Measurements from ENCODE around the gene TSPAN5. TPM values are rescaled to one million over a fixed set of nuclear protein-coding genes. Genes with fewer than 3 reads are reported as not detected.

TSPAN5 gene
- total RNA-seq, 1 donor from 2014 or later: 21.1 TPM

GRCh38 chr4:98653890-98654867 is 4.2 kb downstream of the TSPAN5 start:
- DNase-seq (ENCODE audit: low spot score): no peak
- Mint-ChIP-seq H3K36me3 (ENCODE audit: low read depth) (peaks cover 52% of the 10 kb centered on the region), H3K27me3 (ENCODE audit: low read depth) (no peaks in the 10 kb centered on the region), H3K4me1 (ENCODE audit: low read depth) (peaks cover 59% of the 10 kb centered on the region), H3K9me3 (peaks cover 8% of the 10 kb centered on the region), H3K4me3 (ENCODE audit: low read depth) (no peak overlapping the region), H3K27ac (no peak overlapping the region)
- intact Hi-C loops (cut with micrococcal nuclease): no loop called here

DNA sequence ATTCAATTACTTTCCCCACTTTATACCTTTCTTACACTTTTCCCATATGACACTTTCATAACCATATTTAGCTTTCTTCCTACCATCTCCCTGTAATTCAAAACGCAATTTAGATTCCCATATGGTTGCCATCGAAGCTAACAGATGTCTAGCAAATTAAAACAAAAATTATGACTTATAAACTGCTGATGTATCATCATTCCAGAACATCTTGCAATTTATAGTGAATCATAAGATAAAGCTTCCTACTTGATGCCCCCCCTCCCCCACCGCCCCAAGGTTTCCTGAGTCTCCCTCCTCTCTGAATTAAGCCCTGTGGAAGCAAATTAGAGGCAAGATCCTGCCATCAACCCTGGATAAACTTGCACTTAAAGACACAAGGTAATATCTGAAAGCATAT is 5.4 kb downstream of the TSPAN5 start:
- H3K27ac Mint-ChIP-seq: no peak overlapping the region
- H3K4me3 Mint-ChIP-seq (ENCODE audit: low read depth): no peak overlapping the region
- H3K4me1 Mint-ChIP-seq (ENCODE audit: low read depth): peaks cover 61% of the 10 kb centered on the region
- H3K27me3 Mint-ChIP-seq (ENCODE audit: low read depth): no peaks in the 10 kb centered on the region
- H3K9me3 Mint-ChIP-seq: peaks cover 8% of the 10 kb centered on the region
- no peak for DNase-seq (ENCODE audit: low spot score)
- intact Hi-C loops (cut with micrococcal nuclease): no loop called here
- peaks cover 52% of the 10 kb centered on the region for H3K36me3 Mint-ChIP-seq (ENCODE audit: low read depth)

DNA sequence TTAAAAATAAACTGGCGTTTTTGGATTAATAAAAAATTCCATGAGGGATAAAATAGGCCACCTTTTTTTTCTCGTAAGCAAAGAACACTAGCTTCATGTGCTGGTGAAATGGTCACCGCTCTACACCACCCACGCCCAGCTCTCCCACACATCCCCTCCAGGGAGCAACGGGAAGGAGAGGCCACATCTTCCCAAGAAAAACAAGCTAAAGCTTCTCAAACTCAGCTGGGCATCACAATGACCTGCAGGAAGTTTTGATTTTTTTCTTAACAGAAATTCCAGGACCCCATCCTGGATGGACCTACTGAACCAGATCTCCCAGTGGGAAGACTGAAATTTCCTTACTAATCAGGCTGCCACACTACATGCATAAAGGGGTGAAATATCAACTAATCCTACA is 9.8 kb downstream of the TSPAN5 start:
- H3K36me3 Mint-ChIP-seq (ENCODE audit: low read depth): peaks cover 36% of the 10 kb centered on the region
- no peak for DNase-seq (ENCODE audit: low spot score)
- peaks cover 51% of the 10 kb centered on the region for H3K4me1 Mint-ChIP-seq (ENCODE audit: low read depth)
- intact Hi-C loops (cut with micrococcal nuclease): no loop called here
- no peak overlapping the region for H3K27ac Mint-ChIP-seq
- peaks cover 8% of the 10 kb centered on the region for H3K9me3 Mint-ChIP-seq
- no peaks in the 10 kb centered on the region for H3K27me3 Mint-ChIP-seq (ENCODE audit: low read depth)
- no peak overlapping the region for H3K4me3 Mint-ChIP-seq (ENCODE audit: low read depth)

- Mint-ChIP-seq H3K4me3 (ENCODE audit: low read depth) (no peak overlapping the region), H3K4me1 (ENCODE audit: low read depth) (peaks cover 59% of the 10 kb centered on the region)
- DNase-seq (ENCODE audit: low spot score): no peak
Measured at GRCh38 chr4:98646422-98646821, 12.0 kb downstream of the TSPAN5 start.

DNA sequence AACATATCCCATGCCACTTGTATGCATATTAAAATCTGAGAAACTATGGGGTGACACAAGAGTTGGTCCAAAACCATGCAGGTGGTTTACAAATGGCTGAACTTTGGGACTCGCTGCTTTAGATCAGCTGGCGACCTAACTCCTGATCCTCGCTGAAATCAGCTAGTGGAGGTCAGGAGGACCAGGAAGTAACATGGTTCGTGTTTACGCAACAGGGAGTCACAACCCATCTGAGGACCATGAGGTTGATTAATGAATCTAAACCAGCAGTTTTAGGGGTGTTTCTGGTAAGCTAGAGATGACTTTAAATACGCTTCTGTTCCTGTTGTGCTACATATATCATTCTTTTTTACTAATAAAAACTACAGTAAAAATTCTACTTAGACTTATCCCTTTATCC is 12.9 kb downstream of the TSPAN5 start:
- Mint-ChIP-seq H3K9me3 (peaks cover 6% of the 10 kb centered on the region), H3K4me3 (ENCODE audit: low read depth) (no peak overlapping the region), H3K4me1 (ENCODE audit: low read depth) (peaks cover 56% of the 10 kb centered on the region), H3K36me3 (ENCODE audit: low read depth) (peaks cover 11% of the 10 kb centered on the region), H3K27me3 (ENCODE audit: low read depth) (no peaks in the 10 kb centered on the region), H3K27ac (no peak overlapping the region)
- intact Hi-C loops (cut with micrococcal nuclease): no loop called here
- DNase-seq (ENCODE audit: low spot score): no peak

More at GRCh38 chr4:98646422-98646821, 12.0 kb downstream of the TSPAN5 start:
- intact Hi-C loops (cut with micrococcal nuclease): no loop called here
- H3K36me3 Mint-ChIP-seq (ENCODE audit: low read depth): peaks cover 19% of the 10 kb centered on the region
- no peaks in the 10 kb centered on the region for H3K27me3 Mint-ChIP-seq (ENCODE audit: low read depth)
- peaks cover 8% of the 10 kb centered on the region for H3K9me3 Mint-ChIP-seq
- H3K27ac Mint-ChIP-seq: no peak overlapping the region

- peaks cover 6% of the 10 kb centered on the region for H3K36me3 Mint-ChIP-seq (ENCODE audit: low read depth)
- peaks cover 57% of the 10 kb centered on the region for H3K4me1 Mint-ChIP-seq (ENCODE audit: low read depth)
- H3K27me3 Mint-ChIP-seq (ENCODE audit: low read depth): no peaks in the 10 kb centered on the region
- no peak for DNase-seq (ENCODE audit: low spot score)
- H3K27ac Mint-ChIP-seq: peak overlapping the region; percentile 11
- no peak overlapping the region for H3K4me3 Mint-ChIP-seq (ENCODE audit: low read depth)
- intact Hi-C loops (cut with micrococcal nuclease): loop anchor here (5.0 kb wide), 1 partner anchor 44 kb away; no protein-coding TSS in a partner anchor
- no peaks in the 10 kb centered on the region for H3K9me3 Mint-ChIP-seq
Measured at GRCh38 chr4:98643755-98644154, 14.7 kb downstream of the TSPAN5 start.

- Mint-ChIP-seq H3K9me3 (no peaks in the 10 kb centered on the region), H3K27ac (peak overlapping the region; percentile 54), H3K36me3 (ENCODE audit: low read depth) (peaks cover 6% of the 10 kb centered on the region), H3K4me3 (ENCODE audit: low read depth) (no peak overlapping the region), H3K4me1 (ENCODE audit: low read depth) (peaks cover 57% of the 10 kb centered on the region), H3K27me3 (ENCODE audit: low read depth) (no peaks in the 10 kb centered on the region)
- intact Hi-C loops (cut with micrococcal nuclease): loop anchor here (5.0 kb wide), 1 partner anchor 44 kb away; no protein-coding TSS in a partner anchor
- no peak for DNase-seq (ENCODE audit: low spot score)
Measured at GRCh38 chr4:98642991-98643426, 15.4 kb downstream of the TSPAN5 start.

- intact Hi-C loops (cut with micrococcal nuclease): loop anchor here (5.0 kb wide), 1 partner anchor 45 kb away; no protein-coding TSS in a partner anchor
- no peaks in the 10 kb centered on the region for H3K9me3 Mint-ChIP-seq
Measured at GRCh38 chr4:98641906-98642668, 16.3 kb downstream of the TSPAN5 start.

GRCh38 chr4:98641376-98641775 is 17.0 kb downstream of the TSPAN5 start:
- no peak for DNase-seq (ENCODE audit: low spot score)
- intact Hi-C loops (cut with micrococcal nuclease): loop anchor here (5.0 kb wide), 1 partner anchor 46 kb away; no protein-coding TSS in a partner anchor
- Mint-ChIP-seq H3K4me3 (ENCODE audit: low read depth) (no peak overlapping the region), H3K36me3 (ENCODE audit: low read depth) (peaks cover 6% of the 10 kb centered on the region), H3K27ac (no peak overlapping the region), H3K4me1 (ENCODE audit: low read depth) (peaks cover 56% of the 10 kb centered on the region), H3K9me3 (no peaks in the 10 kb centered on the region), H3K27me3 (ENCODE audit: low read depth) (no peaks in the 10 kb centered on the region)

More at GRCh38 chr4:98641906-98642668, 16.3 kb downstream of the TSPAN5 start:
- DNase-seq (ENCODE audit: low spot score): no peak
- peaks cover 6% of the 10 kb centered on the region for H3K36me3 Mint-ChIP-seq (ENCODE audit: low read depth)
- H3K27ac Mint-ChIP-seq: no peak overlapping the region
- H3K4me1 Mint-ChIP-seq (ENCODE audit: low read depth): peaks cover 59% of the 10 kb centered on the region
- H3K27me3 Mint-ChIP-seq (ENCODE audit: low read depth): no peaks in the 10 kb centered on the region
- no peak overlapping the region for H3K4me3 Mint-ChIP-seq (ENCODE audit: low read depth)

GRCh38 chr4:98639523-98639922 is 18.9 kb downstream of the TSPAN5 start:
- intact Hi-C loops (cut with micrococcal nuclease): loop anchor here (1.0 kb wide), 2 partner anchors 24 to 37 kb away; no protein-coding TSS in a partner anchor
- Mint-ChIP-seq H3K4me1 (ENCODE audit: low read depth) (peaks cover 44% of the 10 kb centered on the region), H3K9me3 (no peaks in the 10 kb centered on the region), H3K4me3 (ENCODE audit: low read depth) (peak overlapping the region; percentile 66), H3K27me3 (ENCODE audit: low read depth) (no peaks in the 10 kb centered on the region), H3K27ac (peak overlapping the region; percentile 81), H3K36me3 (ENCODE audit: low read depth) (peaks cover 6% of the 10 kb centered on the region)
- no peak for DNase-seq (ENCODE audit: low spot score)

GRCh38 chr4:98639108-98639507 is 19.3 kb downstream of the TSPAN5 start:
- H3K4me3 Mint-ChIP-seq (ENCODE audit: low read depth): no peak overlapping the region
- intact Hi-C loops (cut with micrococcal nuclease): loop anchor here (1.0 kb wide), 2 partner anchors 24 to 37 kb away; no protein-coding TSS in a partner anchor
- peak overlapping the region; percentile 81 for H3K27ac Mint-ChIP-seq
- H3K4me1 Mint-ChIP-seq (ENCODE audit: low read depth): peaks cover 43% of the 10 kb centered on the region
- H3K9me3 Mint-ChIP-seq: no peaks in the 10 kb centered on the region
- no peaks in the 10 kb centered on the region for H3K27me3 Mint-ChIP-seq (ENCODE audit: low read depth)
- DNase-seq (ENCODE audit: low spot score): no peak
- H3K36me3 Mint-ChIP-seq (ENCODE audit: low read depth): peaks cover 6% of the 10 kb centered on the region

GRCh38 chr4:98638661-98639060 is 19.8 kb downstream of the TSPAN5 start:
- Mint-ChIP-seq H3K27me3 (ENCODE audit: low read depth) (no peaks in the 10 kb centered on the region), H3K27ac (no peak overlapping the region), H3K36me3 (ENCODE audit: low read depth) (peaks cover 8% of the 10 kb centered on the region), H3K4me1 (ENCODE audit: low read depth) (peaks cover 38% of the 10 kb centered on the region), H3K4me3 (ENCODE audit: low read depth) (no peak overlapping the region), H3K9me3 (no peaks in the 10 kb centered on the region)
- intact Hi-C loops (cut with micrococcal nuclease): loop anchor here (1.0 kb wide), 2 partner anchors 25 to 36 kb away; no protein-coding TSS in a partner anchor
- no peak for DNase-seq (ENCODE audit: low spot score)
